Liver (tissue), 9 donors: ENCODE measurements around the gene ECT2. TPM values are rescaled to one million over a fixed set of nuclear protein-coding genes. Genes with fewer than 3 reads are reported as not detected.

ENCODE experiments used
- DNase-seq: peaks from one replicate; pipeline ENCODE4 v3.0.0-alpha.2; 2017; ENCODE audit warnings: low spot score
- H3K27ac ChIP-seq, 2 donors: one replicate each; pipeline ENCODE4 v1.7.0; 2013; ENCODE audit warnings: inconsistent platforms in 2 of 2, low read length in 2 of 2, control low read depth in 1 of 2, low read depth in 1 of 2, mild to moderate bottlenecking in 1 of 2
- H3K27me3 ChIP-seq, 4 donors: one replicate each; pipeline versions ENCODE4 v1.6.1 to v1.7.0; 2013; ENCODE audit warnings: low read length in 3 of 4, inconsistent platforms in 1 of 4, mild to moderate bottlenecking in 1 of 4, moderate library complexity in 1 of 4; ENCODE audit not compliant: control insufficient read depth in 4 of 4, insufficient read depth in 4 of 4
- H3K36me3 ChIP-seq, 4 donors: one replicate each; pipeline versions ENCODE4 v1.6.1 to v1.7.0; 2013; ENCODE audit warnings: low read length in 3 of 4, mild to moderate bottlenecking in 3 of 4, low read depth in 1 of 4, moderate library complexity in 1 of 4; ENCODE audit not compliant: control insufficient read depth in 4 of 4, insufficient read depth in 3 of 4
- H3K4me1 ChIP-seq, 4 donors: one replicate each; pipeline versions ENCODE4 v1.6.1 to v1.7.0; 2013; ENCODE audit warnings: low read length in 3 of 4, mild to moderate bottlenecking in 3 of 4, moderate library complexity in 1 of 4; ENCODE audit not compliant: control insufficient read depth in 4 of 4, insufficient read depth in 4 of 4
- H3K4me3 ChIP-seq, 3 donors: one replicate each; pipeline versions ENCODE4 v1.6.1 to v1.7.0; 2013; ENCODE audit warnings: low read length in 3 of 3, control low read depth in 1 of 3, low read depth in 1 of 3, mild to moderate bottlenecking in 1 of 3
- H3K9ac ChIP-seq, 2 donors: one replicate each; pipeline ENCODE4 v1.7.0; 2013; ENCODE audit warnings: low read length in 2 of 2, mild to moderate bottlenecking in 2 of 2, moderate library complexity in 2 of 2, control low read depth in 1 of 2, low read depth in 1 of 2
- H3K9me3 ChIP-seq, 4 donors: one replicate each; pipeline versions ENCODE4 v1.6.1 to v1.7.0; 2013; ENCODE audit warnings: low read length in 3 of 4; ENCODE audit not compliant: control insufficient read depth in 4 of 4
- ATF3 ChIP-seq: IDR thresholded peaks from 2 replicates; pipeline ENCODE4 v1.6.1; 2016; ENCODE audit warnings: antibody characterized with exemption
- CTCF ChIP-seq: fragments of 150-350 bp; IDR thresholded peaks from 2 replicates; pipeline ENCODE4 v1.5.1; 2017; ENCODE audit warnings: improper control_type of control experiment, low read depth, low read length; ENCODE audit not compliant: missing input control
- EGR1 ChIP-seq, 2 donors: IDR thresholded peaks; 2 replicates each; pipeline ENCODE4 v1.6.1; 2016 to 2018; ENCODE audit warnings: antibody characterized with exemption in 2 of 2, low read depth in 2 of 2
- FOXA1 ChIP-seq: IDR thresholded peaks from 2 replicates; pipeline ENCODE4 v1.6.1; 2016; ENCODE audit warnings: antibody characterized with exemption
- FOXA2 ChIP-seq: IDR thresholded peaks from 2 replicates; pipeline ENCODE4 v1.6.1; 2016; ENCODE audit warnings: antibody characterized with exemption
- GABPA ChIP-seq, 2 donors: IDR thresholded peaks in 1 of 2; conservative IDR thresholded peaks in 1 of 2; 2 replicates each; pipeline ENCODE4 v1.6.1; 2016; ENCODE audit warnings: antibody characterized with exemption in 2 of 2, mild to moderate bottlenecking in 1 of 2, moderate library complexity in 1 of 2
- HNF4A ChIP-seq, 2 donors: conservative IDR thresholded peaks; 2 replicates each; pipeline ENCODE4 v1.6.1; 2016; ENCODE audit warnings: antibody characterized with exemption in 2 of 2, mild to moderate bottlenecking in 2 of 2
- HNF4G ChIP-seq: IDR thresholded peaks from 2 replicates; pipeline ENCODE4 v1.6.1; 2016; ENCODE audit warnings: antibody characterized with exemption
- JUND ChIP-seq, 2 donors: IDR thresholded peaks; 2 replicates each; pipeline ENCODE4 v1.6.1; 2016; ENCODE audit warnings: antibody characterized with exemption in 2 of 2
- MAX ChIP-seq: IDR thresholded peaks from 2 replicates; pipeline ENCODE4 v1.6.1; 2016; ENCODE audit warnings: antibody characterized with exemption
- NR2F2 ChIP-seq: IDR thresholded peaks from 2 replicates; pipeline ENCODE4 v1.6.1; 2016; ENCODE audit warnings: antibody characterized with exemption
- RAD21 ChIP-seq, 2 donors: IDR thresholded peaks; 2 replicates each; pipeline ENCODE4 v1.6.1; 2016; ENCODE audit warnings: antibody characterized with exemption in 2 of 2, mild to moderate bottlenecking in 2 of 2
- REST ChIP-seq: IDR thresholded peaks from 2 replicates; pipeline ENCODE4 v1.6.1; 2016; ENCODE audit warnings: antibody characterized with exemption, mild to moderate bottlenecking
- RXRA ChIP-seq, 2 donors: IDR thresholded peaks; 2 replicates each; pipeline ENCODE4 v1.6.1; 2017 to 2018; ENCODE audit warnings: antibody characterized with exemption in 2 of 2, mild to moderate bottlenecking in 1 of 2
- SP1 ChIP-seq: IDR thresholded peaks from 2 replicates; pipeline ENCODE4 v1.6.1; 2018; ENCODE audit warnings: antibody characterized with exemption, mild to moderate bottlenecking
- TAF1 ChIP-seq: conservative IDR thresholded peaks from 2 replicates; pipeline ENCODE4 v1.6.1; 2016; ENCODE audit warnings: antibody characterized with exemption, mild to moderate bottlenecking
- YY1 ChIP-seq: IDR thresholded peaks from 2 replicates; pipeline ENCODE4 v1.6.1; 2016; ENCODE audit warnings: antibody characterized with exemption, mild to moderate bottlenecking
- ZBTB33 ChIP-seq: IDR thresholded peaks from 2 replicates; pipeline ENCODE4 v1.6.1; 2016; ENCODE audit warnings: antibody characterized with exemption
- WGBS: extraction: QIAGEN DNeasy Blood & Tissue Kit; methylation state at CpG from one replicate; pipeline ENCODE4 v1.1.7; 2013; 5-methylcytosine and 5-hydroxymethylcytosine counted together
- polyA plus RNA-seq, 2 donors: library from polyadenylated mRNA; stranded (reverse) in 1 of 2; unstranded in 1 of 2; fragments of 200-250 nt in 1 of 2; fragments of >200 nt in 1 of 2; fragmentation: Nextera tagmentation in 1 of 2; extraction: Ambion mirVana in 1 of 2; gene quantifications; one replicate each; pipeline versions ENCODE4 v1.2.1 to v1.2.3, GENCODE V29; 2013 to 2015
- total RNA-seq, 2 donors: library from RNA; depleted of rRNA; stranded (reverse); fragments of >200 nt; gene quantifications; one replicate each; pipeline ENCODE4 v1.2.3, GENCODE V29; 2014
- donor health status: healthy.
- donor health status: healthy.
- donor health status: healthy.
- donor health status: healthy.
- donor health status: healthy.

The ECT2 gene
- total and polyA plus RNA-seq, 4 donors = 1.5 to 32.4 (median 2.6) TPM

GRCh38 chr3:172799246-172799645, 48.7 kb downstream of the ECT2 start:
- DNase-seq = no peak
- Histone ChIP-seq H3K9ac (no peak overlapping the region), H3K27ac (no peak overlapping the region), H3K9me3 (no peaks in the 10 kb centered on the region), H3K36me3 (no peaks in the 10 kb centered on the region), H3K4me3 (no peak overlapping the region), H3K27me3 (no peaks in the 10 kb centered on the region), H3K4me1 (no peaks in the 10 kb centered on the region)
- 99% methylated on average over 1 of the region's 1 CpG for WGBS
- no peak for TF ChIP-seq ATF3
- no peak for TF ChIP-seq SP1
- no peak for TF ChIP-seq REST
- TF ChIP-seq JUND (IDR thresholded peaks at IDR 0.05) = no peak
- no peak for TF ChIP-seq MAX
- no peak for TF ChIP-seq HNF4G
- TF ChIP-seq NR2F2 = no peak
- no peak for TF ChIP-seq YY1
- no peak for TF ChIP-seq RXRA (IDR thresholded peaks at IDR 0.05)
- no peak for TF ChIP-seq FOXA1
- TF ChIP-seq HNF4A (conservative IDR thresholded peaks at IDR 0.05) = no peak
- TF ChIP-seq ZBTB33 = no peak
- TF ChIP-seq EGR1 (IDR thresholded peaks at IDR 0.05; ENCODE audit: low read depth in 2 of 2) = no peak
- no peak for TF ChIP-seq CTCF
- TF ChIP-seq GABPA (IDR thresholded peaks at IDR 0.05 in 1 of 2, conservative IDR thresholded peaks at IDR 0.05 in 1 of 2) = no peak

- no peak overlapping the region for H3K9ac ChIP-seq
- H3K27me3 ChIP-seq = no peaks in the 10 kb centered on the region
- DNase-seq = no peak
- H3K9me3 ChIP-seq = no peaks in the 10 kb centered on the region
- 97% methylated on average over 2 of the region's 2 CpGs for WGBS
- H3K4me1 ChIP-seq = no peaks in the 10 kb centered on the region
- H3K4me3 ChIP-seq = no peak overlapping the region
- H3K36me3 ChIP-seq = no peaks in the 10 kb centered on the region
- H3K27ac ChIP-seq = no peak overlapping the region
- TF ChIP-seq NR2F2 (no peak), ZBTB33 (no peak), YY1 (no peak), REST (no peak), FOXA2 (no peak), TAF1 (no peak), HNF4A (conservative IDR thresholded peaks at IDR 0.05) (no peak), RAD21 (IDR thresholded peaks at IDR 0.05) (no peak), MAX (no peak)
Observed at GRCh38 chr3:172800156-172800555, 49.6 kb downstream of the ECT2 start.
